Stimulated activated CD4-positive, alpha-beta T cell treated with anti-CD3 and anti-CD28 coated beads, Interleukin-2, amount 100 ng/mL, for 4 hours (primary cell): ENCODE measurements around the gene P2RX4.
"Not testable (repeated sequence)": the region's sequence is repeated elsewhere in the genome, so short reads cannot be mapped to it uniquely, and the experiment has no call there.

Source experiments
- DNase-seq: peaks from one replicate; pipeline ENCODE4 v3.0.0-alpha.2; 2020; ENCODE audit warnings: low read depth

The P2RX4 gene

GRCh38 chr12:121189131-121189530 is 20.8 kb upstream of the P2RX4 start:
- DNase-seq = no peak

- DNase-seq = no peak
Measured at GRCh38 chr12:121189619-121190155, 20.2 kb upstream of the P2RX4 start.

- no peak for DNase-seq
Measured at GRCh38 chr12:121190523-121191031, 19.4 kb upstream of the P2RX4 start.

- no peak for DNase-seq
Measured at GRCh38 chr12:121191151-121191550, 18.8 kb upstream of the P2RX4 start.

GRCh38 chr12:121196902-121197301 is 13.0 kb upstream of the P2RX4 start:
- no peak for DNase-seq

- no peak for DNase-seq
Measured at GRCh38 chr12:121198949-121199348, 11.0 kb upstream of the P2RX4 start.

- DNase-seq = not testable (repeated sequence)
Measured at GRCh38 chr12:121201140-121201539, 8.8 kb upstream of the P2RX4 start.

- DNase-seq = no peak
Measured at GRCh38 chr12:121202407-121203355, 7.2 kb upstream of the P2RX4 start.

- DNase-seq = no peak
Measured at GRCh38 chr12:121203482-121203881, 6.4 kb upstream of the P2RX4 start.

- no peak for DNase-seq
Measured at GRCh38 chr12:121205491-121205890, 4.4 kb upstream of the P2RX4 start.

- not testable (repeated sequence) for DNase-seq
Measured at GRCh38 chr12:121208571-121208970, 1.4 kb upstream of the P2RX4 start.

- DNase-seq = no peak
Measured at GRCh38 chr12:121209221-121209620, 708 bp upstream of the P2RX4 start.

- DNase-seq = no peak
Measured at GRCh38 chr12:121212875-121213274, 2.9 kb downstream of the P2RX4 start.

- no peak for DNase-seq
Measured at GRCh38 chr12:121214166-121214777, 4.3 kb downstream of the P2RX4 start.

- DNase-seq = no peak
Measured at GRCh38 chr12:121214855-121215745, 5.2 kb downstream of the P2RX4 start.

GRCh38 chr12:121216102-121216501 is 6.2 kb downstream of the P2RX4 start:
- no peak for DNase-seq

- DNase-seq = no peak
Measured at GRCh38 chr12:121217063-121217462, 7.1 kb downstream of the P2RX4 start.

GRCh38 chr12:121217761-121218160 is 7.8 kb downstream of the P2RX4 start:
- no peak for DNase-seq

- no peak for DNase-seq
Measured at GRCh38 chr12:121218588-121219352, 8.8 kb downstream of the P2RX4 start.

- DNase-seq = no peak
Measured at GRCh38 chr12:121219353-121219986, 9.5 kb downstream of the P2RX4 start.

GRCh38 chr12:121222847-121223246 is 12.9 kb downstream of the P2RX4 start:
- no peak for DNase-seq
